ENCODE results near the gene LIN37. TPM values are rescaled to one million over a fixed set of nuclear protein-coding genes. Genes with fewer than 3 reads are reported as not detected.

LIN37 gene
- total and polyA plus RNA-seq, 2 donors (not counting 3 experiments of a cell fraction or from before 2014, with no cell fraction given): 11.3 to 21.4 TPM

DNA sequence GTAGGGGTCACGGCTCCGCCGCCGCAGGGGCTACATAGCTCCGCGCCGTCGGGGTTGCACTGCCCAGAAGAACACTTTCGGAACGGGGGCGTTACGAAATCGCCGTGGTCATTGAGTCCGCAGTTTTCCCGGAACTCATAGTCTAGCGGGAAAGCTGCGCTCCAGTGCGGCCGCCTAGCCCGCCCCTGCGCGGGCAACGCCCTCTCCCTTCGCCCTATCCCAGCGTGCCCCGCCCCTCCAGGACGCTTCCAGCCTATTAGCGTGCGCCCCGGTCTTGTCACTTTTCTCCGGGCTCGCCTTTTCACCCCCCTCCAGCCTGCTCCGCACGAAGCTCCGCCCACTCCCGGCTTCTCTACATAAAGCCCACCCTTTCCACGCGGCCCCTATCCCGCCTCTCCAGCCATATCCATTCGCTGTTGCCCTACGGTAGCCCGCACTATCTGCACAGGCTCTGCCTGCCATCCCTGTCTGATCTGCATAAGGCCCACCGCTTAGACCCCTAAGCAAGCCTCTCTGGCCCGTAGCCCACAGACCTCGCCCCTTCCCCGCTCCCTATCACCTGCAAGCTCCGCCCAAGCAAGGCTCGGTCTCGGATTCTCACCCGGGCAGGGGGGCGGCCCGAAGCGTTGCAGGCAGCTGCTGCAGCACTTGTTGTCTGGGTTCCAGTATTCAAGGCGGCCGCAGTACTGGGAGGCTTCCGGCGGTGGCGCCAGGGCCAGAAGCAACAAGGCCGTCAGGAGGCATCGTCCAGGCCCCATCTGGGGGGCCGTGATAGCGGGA, 7.8 kb upstream of the LIN37 start:
- no peaks in the 10 kb centered on the region for H4K20me1 ChIP-seq (replicated peaks; ENCODE audit: control insufficient read depth, extremely low read depth, insufficient read depth, low read length)
- dilution Hi-C loops (cut with MboI; ENCODE audit: extremely low pct_ligation_motif_present, low sequenced_read_pairs) (no loop called here), intact Hi-C loops (cut with micrococcal nuclease) (loop anchor here (1.0 kb wide), 3 partner anchors 23 to 191 kb away; no protein-coding TSS in a partner anchor)
- POLR2A ChIA-PET: interaction anchor here (1.0 kb wide), 1 partner anchor 17 kb away, joined by 3 read pairs; no protein-coding TSS in a partner anchor
- H3K9ac ChIP-seq (replicated peaks; ENCODE audit: extremely low read depth, insufficient read depth, low read length): peak overlapping the region; percentile 57
- FAIRE-seq: peak; percentile 96
- H3K4me3 ChIP-seq (replicated peaks in 1 of 3; ENCODE audit: insufficient read depth in 1 of 3, low read depth in 1 of 3, low read length in 3 of 3): peak overlapping the region; percentile 50 to 78 (median 62)
- H3K4me1 ChIP-seq (ENCODE audit: control insufficient read depth, extremely low read depth, insufficient read depth, low read length): peaks cover 14% of the 10 kb centered on the region
- H3K4me2 ChIP-seq (ENCODE audit: insufficient read depth, low read length): peak overlapping the region; percentile 85
- TF ChIP-seq POLR2AphosphoS5 (IDR thresholded peaks at IDR 0.05; ENCODE audit: insufficient read depth, low read depth, low read length) (peak; percentile 57), MYC (IDR thresholded peaks at IDR 0.05; ENCODE audit: low read depth, low read length) (no peak), EZH2 (IDR thresholded peaks at IDR 0.05; ENCODE audit: borderline replicate concordance, low read depth, low read length, severe bottlenecking) (no peak), GATA2 (IDR thresholded peaks at IDR 0.05; ENCODE audit: insufficient read depth, insufficient read length, low read depth, low read length) (no peak), FOS (IDR thresholded peaks at IDR 0.05; ENCODE audit: borderline replicate concordance, insufficient read depth, low read length) (peak; percentile 25), POLR2A (IDR thresholded peaks at IDR 0.05; ENCODE audit: low read depth, low read length) (peak; percentile 72)
- TF ChIP-seq, protein P1, sequence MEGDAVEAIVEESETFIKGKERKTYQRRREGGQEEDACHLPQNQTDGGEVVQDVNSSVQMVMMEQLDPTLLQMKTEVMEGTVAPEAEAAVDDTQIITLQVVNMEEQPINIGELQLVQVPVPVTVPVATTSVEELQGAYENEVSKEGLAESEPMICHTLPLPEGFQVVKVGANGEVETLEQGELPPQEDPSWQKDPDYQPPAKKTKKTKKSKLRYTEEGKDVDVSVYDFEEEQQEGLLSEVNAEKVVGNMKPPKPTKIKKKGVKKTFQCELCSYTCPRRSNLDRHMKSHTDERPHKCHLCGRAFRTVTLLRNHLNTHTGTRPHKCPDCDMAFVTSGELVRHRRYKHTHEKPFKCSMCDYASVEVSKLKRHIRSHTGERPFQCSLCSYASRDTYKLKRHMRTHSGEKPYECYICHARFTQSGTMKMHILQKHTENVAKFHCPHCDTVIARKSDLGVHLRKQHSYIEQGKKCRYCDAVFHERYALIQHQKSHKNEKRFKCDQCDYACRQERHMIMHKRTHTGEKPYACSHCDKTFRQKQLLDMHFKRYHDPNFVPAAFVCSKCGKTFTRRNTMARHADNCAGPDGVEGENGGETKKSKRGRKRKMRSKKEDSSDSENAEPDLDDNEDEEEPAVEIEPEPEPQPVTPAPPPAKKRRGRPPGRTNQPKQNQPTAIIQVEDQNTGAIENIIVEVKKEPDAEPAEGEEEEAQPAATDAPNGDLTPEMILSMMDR (IDR thresholded peaks at IDR 0.05; ENCODE audit: extremely low read depth in 1 of 2, insufficient read depth in 1 of 2, low read depth in 1 of 2, low read length in 2 of 2): no peak
- TF ChIP-seq, protein P2, sequence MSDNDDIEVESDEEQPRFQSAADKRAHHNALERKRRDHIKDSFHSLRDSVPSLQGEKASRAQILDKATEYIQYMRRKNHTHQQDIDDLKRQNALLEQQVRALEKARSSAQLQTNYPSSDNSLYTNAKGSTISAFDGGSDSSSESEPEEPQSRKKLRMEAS (IDR thresholded peaks at IDR 0.05; ENCODE audit: insufficient read depth, insufficient read length): no peak
- H3K36me3 ChIP-seq (ENCODE audit: control insufficient read depth in 2 of 2, extremely low read depth in 1 of 2, insufficient read depth in 2 of 2, low read length in 2 of 2): peaks cover 5 to 22% of the 10 kb centered on the region in 2 experiments
- DNase-seq (ENCODE audit: low read depth, low spot score): peak; percentile 97
- CTCF ChIA-PET: interaction anchor here (0.8 to 1.6 kb wide), 7 partner anchors 8 to 191 kb away, joined by 3 to 5 read pairs (median 3); partner anchors contain the start of gene LIN37
- no peaks in the 10 kb centered on the region for H3K79me2 ChIP-seq (ENCODE audit: control insufficient read depth, insufficient read depth, low read length)
- peak overlapping the region; percentile 97 for H2AFZ ChIP-seq (ENCODE audit: low read depth, low read length)
- no peaks in the 10 kb centered on the region for H3K9me1 ChIP-seq (replicated peaks; ENCODE audit: control insufficient read depth, extremely low read depth, insufficient read depth, low read length)
- BruUV-seq (replicated peaks): no TSS peak
- peak overlapping the region; percentile 64 for H3K27ac ChIP-seq (ENCODE audit: insufficient read depth, low read depth, low read length)
- H3K27me3 ChIP-seq (ENCODE audit: control insufficient read depth in 2 of 2, insufficient read depth in 2 of 2, low read length in 2 of 2): no peaks in the 10 kb centered on the region
- no peaks in the 10 kb centered on the region for H3K9me3 ChIP-seq (replicated peaks; ENCODE audit: control insufficient read depth, insufficient read depth, low read length)

All from endothelial cell of umbilical vein (primary cell).